ENCODE data around the gene ANKRD11. TPM values are rescaled to one million over a fixed set of nuclear protein-coding genes. Genes with fewer than 3 reads are reported as not detected.
"Not testable (repeated sequence)": the region's sequence is repeated elsewhere in the genome, so short reads cannot be mapped to it uniquely, and the experiment has no call there.

ANKRD11 gene
- total and polyA plus RNA-seq, 7 donors: 30.6 to 161 (median 42.8) TPM

DNA sequence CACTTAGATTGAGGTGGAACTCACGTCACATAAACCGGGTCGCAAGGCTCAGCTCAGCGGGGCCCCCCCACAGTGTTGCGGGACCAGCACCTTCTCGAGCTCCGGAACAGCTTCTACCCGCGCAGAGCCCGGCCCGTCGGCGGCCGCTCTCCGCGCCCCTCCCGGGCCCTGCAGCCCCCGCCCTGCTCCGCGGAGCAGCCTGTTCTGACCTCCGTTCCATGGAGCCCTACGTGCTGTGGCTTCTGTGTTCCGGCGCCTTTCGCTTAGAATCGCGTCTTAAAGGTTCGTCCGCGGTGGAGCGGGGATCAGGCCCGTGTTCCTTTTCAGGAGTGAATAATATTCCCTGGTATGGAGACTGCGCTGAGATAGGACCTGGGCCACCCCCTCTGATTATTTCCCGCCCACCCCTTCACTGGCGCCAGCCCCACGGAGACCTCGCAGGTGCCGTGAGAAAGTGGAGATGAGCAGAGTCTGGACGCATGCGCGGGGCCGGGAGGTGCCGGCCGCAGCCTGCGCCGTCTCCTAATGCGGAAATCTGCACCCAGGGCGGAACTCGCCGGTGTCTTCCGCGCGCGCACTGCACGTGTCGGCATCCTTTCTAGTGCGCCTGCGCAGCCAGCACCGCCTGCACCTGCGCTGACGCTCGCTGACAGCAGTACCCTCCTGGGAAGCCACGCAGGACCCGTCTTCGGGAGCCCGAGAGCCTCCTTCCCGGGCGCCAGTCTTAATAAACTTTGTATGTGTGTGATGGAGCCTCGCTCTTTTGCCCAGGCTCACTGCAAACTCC is 242.0 kb downstream of the ANKRD11 start:
- Histone ChIP-seq H3K4me1 (peaks cover 0 to 18% (median 10%) of the 10 kb centered on the region in 4 donors), H3K27me3 (peaks cover 0 to 5% (median 0%) of the 10 kb centered on the region in 3 donors), H3K4me3 (peak overlapping the region in 3 of 4 donors; percentile 50 to 60 (median 54)), H3K36me3 (no peaks in the 10 kb centered on the region), H3K27ac (peak overlapping the region in 1 of 4 donors; percentile 34), H3K9me3 (no peaks in the 10 kb centered on the region)
- TF ChIP-seq POLR2A (IDR thresholded peaks at IDR 0.05) (no peak), POLR2AphosphoS5 (IDR thresholded peaks at IDR 0.05) (no peak), EP300 (IDR thresholded peaks at IDR 0.05) (no peak)
- TF ChIP-seq, protein P1, sequence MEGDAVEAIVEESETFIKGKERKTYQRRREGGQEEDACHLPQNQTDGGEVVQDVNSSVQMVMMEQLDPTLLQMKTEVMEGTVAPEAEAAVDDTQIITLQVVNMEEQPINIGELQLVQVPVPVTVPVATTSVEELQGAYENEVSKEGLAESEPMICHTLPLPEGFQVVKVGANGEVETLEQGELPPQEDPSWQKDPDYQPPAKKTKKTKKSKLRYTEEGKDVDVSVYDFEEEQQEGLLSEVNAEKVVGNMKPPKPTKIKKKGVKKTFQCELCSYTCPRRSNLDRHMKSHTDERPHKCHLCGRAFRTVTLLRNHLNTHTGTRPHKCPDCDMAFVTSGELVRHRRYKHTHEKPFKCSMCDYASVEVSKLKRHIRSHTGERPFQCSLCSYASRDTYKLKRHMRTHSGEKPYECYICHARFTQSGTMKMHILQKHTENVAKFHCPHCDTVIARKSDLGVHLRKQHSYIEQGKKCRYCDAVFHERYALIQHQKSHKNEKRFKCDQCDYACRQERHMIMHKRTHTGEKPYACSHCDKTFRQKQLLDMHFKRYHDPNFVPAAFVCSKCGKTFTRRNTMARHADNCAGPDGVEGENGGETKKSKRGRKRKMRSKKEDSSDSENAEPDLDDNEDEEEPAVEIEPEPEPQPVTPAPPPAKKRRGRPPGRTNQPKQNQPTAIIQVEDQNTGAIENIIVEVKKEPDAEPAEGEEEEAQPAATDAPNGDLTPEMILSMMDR (IDR thresholded peaks at IDR 0.05): no peak
- DNase-seq: no peak
- intact Hi-C loops (cut with DNase I): loop anchor here (5.0 kb wide), 1 partner anchor 259 kb away; the partner anchor contains the start of gene SPG7
- WGBS, 2 donors: 62 to 77% methylated on average over 69 of the region's 69 CpGs

DNA sequence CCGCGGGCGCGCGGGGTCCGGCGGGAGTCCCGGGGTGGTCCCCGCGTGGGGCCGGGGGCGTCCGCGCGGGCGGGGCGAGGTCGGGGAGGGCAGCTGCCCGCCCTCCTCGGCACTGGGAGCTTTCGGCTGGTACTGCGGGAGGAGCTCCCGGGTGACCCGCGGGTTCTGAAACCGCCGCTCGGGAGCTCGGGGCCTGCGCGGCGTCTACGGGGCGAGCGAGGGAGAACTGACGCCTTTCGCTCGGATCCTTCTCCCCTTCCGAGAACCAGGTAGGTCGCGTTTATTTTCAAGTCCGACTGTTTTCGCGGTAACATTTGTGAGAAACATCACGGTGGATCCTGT is 242.7 kb downstream of the ANKRD11 start:
- not testable (repeated sequence) for DNase-seq, H3K36me3 ChIP-seq, H3K9me3 ChIP-seq, H3K27me3 ChIP-seq
- Histone ChIP-seq H3K27ac (peak overlapping the region in 3 of 4 donors; percentile 27 to 35 (median 34)), H3K4me1 (peaks cover 0 to 18% (median 10%) of the 10 kb centered on the region in 4 donors), H3K4me3 (peak overlapping the region; percentile 40 to 60 (median 52))
- intact Hi-C loops (cut with DNase I): loop anchor here (5.0 kb wide), 1 partner anchor 260 kb away; the partner anchor contains the start of gene SPG7
- 3 to 9% methylated on average over 45 of the region's 45 CpGs for WGBS, 2 donors

DNA sequence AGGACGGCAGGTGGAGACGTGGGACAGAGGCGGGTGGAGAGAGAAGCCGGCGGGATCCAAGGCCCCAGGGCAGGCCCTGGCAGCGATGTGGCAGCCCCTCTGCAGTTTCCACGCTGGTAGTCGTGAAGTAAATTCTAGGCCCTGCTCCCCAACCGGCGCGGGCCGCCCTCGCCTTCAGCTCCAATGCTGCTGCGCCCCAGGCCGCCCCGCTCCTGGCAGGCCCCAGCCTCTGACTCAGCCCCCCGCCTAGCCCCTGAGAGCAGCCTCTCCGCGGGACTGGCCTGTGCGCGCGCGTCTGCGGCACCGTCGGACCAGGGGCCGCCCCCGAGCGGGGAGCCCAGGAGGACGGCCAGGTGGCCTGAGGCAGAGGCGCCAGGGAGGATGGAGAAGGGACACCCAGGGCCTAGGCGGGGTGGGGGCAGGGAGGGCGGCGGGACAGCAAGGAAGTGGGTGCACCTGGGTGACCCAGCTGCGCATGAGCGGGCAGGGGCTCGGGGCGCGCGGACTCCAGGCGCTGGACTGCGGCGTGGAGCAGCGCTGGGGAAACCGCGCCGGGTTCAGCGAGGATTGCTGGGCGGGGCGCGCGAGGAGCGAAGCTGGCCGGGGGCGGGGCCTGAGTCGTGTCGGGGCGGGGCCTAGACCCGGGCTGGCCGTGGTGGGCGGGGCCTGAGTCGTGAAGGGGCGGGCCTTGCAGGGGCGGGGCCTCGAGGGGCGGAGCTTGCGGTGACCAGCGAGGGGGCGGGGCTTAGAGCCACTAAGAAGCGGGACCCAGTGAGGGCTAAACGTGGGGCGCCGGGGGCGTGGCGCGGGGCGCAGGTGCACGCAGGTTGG is 243.2 kb downstream of the ANKRD11 start:
- intact Hi-C loops (cut with DNase I): loop anchor here (5.0 kb wide), 1 partner anchor 260 kb away; the partner anchor contains the start of gene SPG7
- peak overlapping the region; percentile 34 to 57 (median 50) for H3K27ac ChIP-seq

DNA sequence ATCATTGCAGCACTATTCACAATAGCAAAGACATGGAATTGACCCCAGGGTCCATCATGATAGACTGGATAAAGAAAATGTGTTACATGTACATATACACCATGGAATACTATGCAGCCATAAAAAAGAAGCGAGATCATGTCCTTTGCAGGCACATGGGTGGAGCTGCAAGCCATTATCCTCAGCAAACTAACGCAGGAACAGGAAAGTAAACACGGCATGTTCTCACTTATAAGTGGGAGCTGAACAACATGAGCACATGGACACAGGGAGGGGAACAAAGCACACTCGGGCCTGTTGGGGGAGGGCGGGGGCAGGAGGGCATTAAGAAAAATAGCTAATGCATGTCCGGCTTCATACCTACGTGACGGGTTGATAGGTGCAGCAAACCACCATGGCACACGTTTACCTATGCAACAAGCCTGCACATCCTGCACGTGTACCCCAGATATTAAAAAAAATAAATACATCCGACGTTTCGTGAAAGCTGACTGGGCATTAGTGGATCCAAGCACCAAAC is 243.9 kb downstream of the ANKRD11 start:
- H3K27ac ChIP-seq: peak overlapping the region in 1 of 4 donors; percentile 56
- H3K4me3 ChIP-seq: peak overlapping the region in 3 of 4 donors; percentile 50 to 60 (median 54)
- intact Hi-C loops (cut with DNase I): loop anchor here (5.0 kb wide), 1 partner anchor 261 kb away; the partner anchor contains the start of gene SPG7

More for the DNA sequence above, 243.2 kb downstream of the ANKRD11 start:
- peak overlapping the region; percentile 40 to 60 (median 52) for H3K4me3 ChIP-seq
- H3K4me1 ChIP-seq: peaks cover 0 to 18% (median 10%) of the 10 kb centered on the region in 4 donors
- TF ChIP-seq EP300 (IDR thresholded peaks at IDR 0.05): no peak
- TF ChIP-seq POLR2AphosphoS5 (IDR thresholded peaks at IDR 0.05): peak in 3 of 4 donors; percentile 2 to 48 (median 40)
- TF ChIP-seq, protein P1 (IDR thresholded peaks at IDR 0.05): no peak
- TF ChIP-seq POLR2A (IDR thresholded peaks at IDR 0.05): no peak
- H3K36me3 ChIP-seq: no peaks in the 10 kb centered on the region
- peak; percentile 95 for DNase-seq
- H3K9me3 ChIP-seq: no peaks in the 10 kb centered on the region
- WGBS, 2 donors: 2 to 5% methylated on average over 78 of the region's 78 CpGs
- H3K27me3 ChIP-seq: peaks cover 0 to 5% (median 0%) of the 10 kb centered on the region in 3 donors

More for the DNA sequence above, 243.9 kb downstream of the ANKRD11 start:
- Histone ChIP-seq H3K9me3 (no peaks in the 10 kb centered on the region), H3K4me1 (peaks cover 0 to 24% (median 14%) of the 10 kb centered on the region in 4 donors), H3K27me3 (peaks cover 0 to 5% (median 0%) of the 10 kb centered on the region in 3 donors), H3K36me3 (no peaks in the 10 kb centered on the region)
- TF ChIP-seq POLR2A (IDR thresholded peaks at IDR 0.05) (no peak), POLR2AphosphoS5 (IDR thresholded peaks at IDR 0.05) (no peak), EP300 (IDR thresholded peaks at IDR 0.05) (no peak)
- TF ChIP-seq, protein P1 (IDR thresholded peaks at IDR 0.05): no peak
- WGBS, 2 donors: 25 to 61% methylated on average over 13 of the region's 13 CpGs
- no peak for DNase-seq
